IMR-90 (cell line): ENCODE measurements around the gene CEP295NL. TPM values are rescaled to one million over a fixed set of nuclear protein-coding genes. Genes with fewer than 3 reads are reported as not detected.
A peak's percentile ranks its signal among the peaks of the same experiment; 100 is the strongest.

Experiments used
- ATAC-seq: fragments of 200-7000 bp; cut with Tn5 transposase; 2 replicates; pipeline ENCODE4 v1.9.1; 2020; ENCODE audit warnings: low read depth, mild to moderate bottlenecking, moderate library complexity
- BruUV-seq: library from RNA; stranded (reverse); fragments of 400-500 nt; replicated peaks from 2 replicates; lab custom pipeline; 2021; lab: Mats Ljungman, UMichigan
- CTCF ChIA-PET: fragments of 300-600 bp; formaldehyde crosslinking; extraction: SDS; loops from one replicate; lab custom pipeline; 2021; ENCODE audit warnings: antibody characterized with exemption; lab: Yijun Ruan, JAX
- POLR2A ChIA-PET: fragments of 300-600 bp; sonication (Branson Sonifier 250); formaldehyde crosslinking; loops from one replicate; lab custom pipeline; 2022; ENCODE audit warnings: antibody characterized with exemption; ENCODE audit not compliant: unreplicated experiment; lab: Charles Lee
- DNase-seq: peaks from one replicate; pipeline ENCODE4 v3.0.0; 2013
- H2AFZ ChIP-seq: replicated peaks from 2 replicates; pipeline ENCODE3; 2013; ENCODE audit warnings: low read length, mild to moderate bottlenecking; ENCODE audit not compliant: poor library complexity
- H2AK5ac ChIP-seq: 2 replicates; pipeline ENCODE4 v1.6.1; 2013; ENCODE audit warnings: low read depth, low read length, inconsistent platforms
- H2AK9ac ChIP-seq: replicated peaks from 2 replicates; pipeline ENCODE3; 2013; ENCODE audit warnings: mild to moderate bottlenecking, low read depth, low read length, moderate library complexity; ENCODE audit not compliant: poor library complexity
- H2BK120ac ChIP-seq: 2 replicates; pipeline ENCODE4 v1.6.1; 2013; ENCODE audit warnings: low read depth, low read length, inconsistent platforms
- H2BK15ac ChIP-seq: 3 replicates; pipeline ENCODE4 v1.6.1; 2013; ENCODE audit warnings: low read depth, low read length, inconsistent platforms
- H2BK20ac ChIP-seq: 2 replicates; pipeline ENCODE4 v1.6.1; 2013; ENCODE audit warnings: low read depth, mild to moderate bottlenecking, inconsistent platforms, low read length, moderate library complexity
- H2BK5ac ChIP-seq: 2 replicates; pipeline ENCODE4 v1.6.1; 2013; ENCODE audit warnings: mild to moderate bottlenecking, low read depth, low read length, inconsistent platforms; ENCODE audit not compliant: poor library complexity, severe bottlenecking
- H3K14ac ChIP-seq: replicated peaks from 2 replicates; pipeline ENCODE4 v1.6.1; 2013; ENCODE audit warnings: low read depth, low read length, inconsistent platforms
- H3K18ac ChIP-seq: 2 replicates; pipeline ENCODE4 v1.6.1; 2013; ENCODE audit warnings: low read depth, low read length, control low read depth
- H3K23ac ChIP-seq: 2 replicates; pipeline ENCODE4 v1.6.1; 2013; ENCODE audit warnings: low read depth, low read length, inconsistent platforms
- H3K27ac ChIP-seq: 2 replicates; pipeline ENCODE4 v1.5.1; 2013; ENCODE audit warnings: mild to moderate bottlenecking, control low read depth, low read length; ENCODE audit not compliant: insufficient read depth
- H3K27me3 ChIP-seq: 2 replicates; pipeline ENCODE4 v1.6.1; 2013; ENCODE audit warnings: low read length; ENCODE audit not compliant: control insufficient read depth, insufficient read depth
- H3K36me3 ChIP-seq: 2 replicates; pipeline ENCODE4 v1.6.1; 2013; ENCODE audit warnings: low read length, mixed read lengths; ENCODE audit not compliant: control insufficient read depth, insufficient read depth
- H3K4ac ChIP-seq: 2 replicates; pipeline ENCODE4 v1.6.1; 2013; ENCODE audit warnings: low read depth, low read length, inconsistent platforms
- H3K4me1 ChIP-seq: 2 replicates; pipeline ENCODE4 v1.6.1; 2013; ENCODE audit warnings: low read length, mixed read lengths; ENCODE audit not compliant: control insufficient read depth, insufficient read depth
- H3K4me2 ChIP-seq: 2 replicates; pipeline ENCODE4 v1.6.1; 2013; ENCODE audit warnings: low read depth, mild to moderate bottlenecking, control low read depth, low read length, moderate library complexity
- H3K4me3 ChIP-seq: 2 replicates; pipeline ENCODE4 v1.5.1; 2013; ENCODE audit warnings: low read depth, mild to moderate bottlenecking, control low read depth, low read length, moderate library complexity; ENCODE audit not compliant: insufficient read depth
- H3K56ac ChIP-seq: 2 replicates; pipeline ENCODE4 v1.6.1; 2013; ENCODE audit warnings: low read length, inconsistent platforms; ENCODE audit not compliant: insufficient read depth; ENCODE audit errors: extremely low read depth
- H3K79me1 ChIP-seq, 2 experiments: 2 replicates each; pipeline ENCODE4 v1.6.1; 2013; ENCODE audit warnings: low read length in 2 of 2, inconsistent platforms in 1 of 2, low read depth in 1 of 2
- H3K9ac ChIP-seq: 2 replicates; pipeline ENCODE4 v1.6.1; 2013; ENCODE audit warnings: low read depth, low read length, control low read depth
- H3K9me1 ChIP-seq: 2 replicates; pipeline ENCODE4 v1.6.1; 2013; ENCODE audit warnings: low read length, inconsistent platforms; ENCODE audit not compliant: insufficient read depth
- H3K9me3 ChIP-seq: 2 replicates; pipeline ENCODE4 v1.6.1; 2013; ENCODE audit warnings: low read length; ENCODE audit not compliant: control insufficient read depth, insufficient read depth
- H4K20me1 ChIP-seq: 2 replicates; pipeline ENCODE4 v1.6.1; 2013; ENCODE audit warnings: low read length, inconsistent platforms; ENCODE audit not compliant: insufficient read depth
- H4K5ac ChIP-seq: 2 replicates; pipeline ENCODE4 v1.6.1; 2013; ENCODE audit warnings: mild to moderate bottlenecking, low read depth, low read length, control low read depth
- H4K8ac ChIP-seq, 2 experiments: 2 replicates each; pipeline ENCODE4 v1.6.1; 2013; ENCODE audit warnings: low read depth in 2 of 2, low read length in 2 of 2, control low read depth in 1 of 2, inconsistent platforms in 1 of 2
- H4K91ac ChIP-seq: 2 replicates; pipeline ENCODE4 v1.6.1; 2013; ENCODE audit warnings: low read depth, low read length, inconsistent platforms; ENCODE audit not compliant: insufficient read depth
- CHD1 ChIP-seq: IDR thresholded peaks from 2 replicates; pipeline ENCODE4 v1.6.1; 2012; ENCODE audit warnings: low read depth, low read length, improper control_type of control experiment
- CTCF ChIP-seq: conservative IDR thresholded peaks from 2 replicates; pipeline ENCODE4 v1.5.1; 2012; ENCODE audit warnings: mild to moderate bottlenecking, low read depth, low read length, improper control_type of control experiment
- ELK1 ChIP-seq: fragments of 150-350 bp; IDR thresholded peaks from 2 replicates; pipeline ENCODE4 v1.6.1; 2016; ENCODE audit warnings: low read depth, mild to moderate bottlenecking, low read length, moderate library complexity, borderline replicate concordance
- FOS ChIP-seq: fragments of 150-350 bp; IDR thresholded peaks from 2 replicates; pipeline ENCODE4 v1.6.1; 2016; ENCODE audit warnings: low read depth, low read length
- MAFK ChIP-seq: IDR thresholded peaks from 2 replicates; pipeline ENCODE4 v1.6.1; 2012; ENCODE audit warnings: low read depth, low read length, improper control_type of control experiment
- MAZ ChIP-seq: IDR thresholded peaks from 2 replicates; pipeline ENCODE4 v1.6.1; 2012; ENCODE audit warnings: low read depth, mild to moderate bottlenecking, low read length, improper control_type of control experiment, moderate library complexity, borderline replicate concordance
- MXI1 ChIP-seq: IDR thresholded peaks from 2 replicates; pipeline ENCODE4 v1.6.1; 2012; ENCODE audit warnings: low read depth, mild to moderate bottlenecking, low read length, moderate library complexity, borderline replicate concordance
- NFE2L2 ChIP-seq: fragments of 150-350 bp; IDR thresholded peaks from 2 replicates; pipeline ENCODE4 v1.6.1; 2016; ENCODE audit warnings: low read depth, mild to moderate bottlenecking, low read length
- POLR2A ChIP-seq: IDR thresholded peaks from 2 replicates; pipeline ENCODE4 v1.6.1; 2012; ENCODE audit warnings: mild to moderate bottlenecking, low read depth, low read length
- RAD21 ChIP-seq: IDR thresholded peaks from 2 replicates; pipeline ENCODE4 v1.6.1; 2012; ENCODE audit warnings: low read length, improper control_type of control experiment
- SMC3 ChIP-seq: fragments of 150-350 bp; IDR thresholded peaks from 2 replicates; pipeline ENCODE4 v1.6.1; 2016; ENCODE audit warnings: low read depth, mild to moderate bottlenecking, antibody characterized with exemption, low read length, moderate library complexity
- WGBS, 2 experiments: methylation state at CpG; one replicate each; pipeline versions ENCODE4 v1.1.5 to v1.1.7; 2013; ENCODE audit warnings: missing lambda C conversion rate in 2 of 2; ENCODE audit not compliant: insufficient read length in 1 of 2; ENCODE audit errors: extremely low coverage in 2 of 2; 5-methylcytosine and 5-hydroxymethylcytosine counted together
- dilution Hi-C: fragments of 300-500 bp; cut with HindIII; formaldehyde crosslinking; loops from one replicate; pipeline ENCODE4 v1.14.3; 2018; ENCODE audit warnings: low sequenced_read_pairs; ENCODE audit not compliant: unreplicated experiment
- in situ Hi-C: fragments of 300-500 bp; cut with MboI; formaldehyde crosslinking; loops from 3 replicates; pipeline ENCODE4 v1.14.3; 2019; ENCODE audit warnings: low sequenced_read_pairs, inconsistent platforms, mixed read lengths
- intact Hi-C: fragments of 100-400 bp; cut with micrococcal nuclease; formaldehyde crosslinking; loops from 2 replicates; pipeline ENCODE4 v1.10.0; 2022
- polyA plus RNA-seq, 3 experiments: library from polyadenylated mRNA; depleted of rRNA; stranded (reverse); fragments of >200 nt; gene quantifications; 2 replicates each; pipeline ENCODE4 v1.2.3, GENCODE V29; 2012; ENCODE audit warnings: low replicate concordance in 1 of 3
- total RNA-seq: library from RNA; depleted of rRNA; stranded (reverse); fragments of >200 nt; gene quantifications from 2 replicates; pipeline ENCODE4 v1.2.3, GENCODE V29; 2012

CEP295NL gene
- total and polyA plus RNA-seq, 2 of the 4 experiments (the other 2 are of a cell fraction) = 0.31 to 0.72 TPM

DNA sequence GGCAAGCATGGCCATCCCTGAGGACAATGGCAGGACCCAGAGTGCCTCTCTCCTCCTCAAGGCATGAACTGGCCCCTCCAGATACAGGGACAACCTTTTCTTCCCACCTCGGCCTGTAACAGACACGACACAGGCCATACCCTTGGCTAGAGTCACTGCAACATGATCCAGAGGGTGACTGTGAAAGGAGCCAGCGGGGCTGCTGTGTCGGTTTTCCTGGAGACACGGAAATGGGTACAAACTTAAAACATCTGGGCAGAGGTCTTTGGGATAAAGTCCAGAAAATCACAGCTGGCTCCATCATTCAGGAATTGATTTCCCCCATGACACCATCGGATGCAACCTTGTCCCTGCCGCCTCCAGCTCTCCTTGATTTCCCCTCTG lies 5.3 kb downstream of the CEP295NL start (continued):
- TF ChIP-seq CTCF (no peak), MXI1 (no peak)

DNA sequence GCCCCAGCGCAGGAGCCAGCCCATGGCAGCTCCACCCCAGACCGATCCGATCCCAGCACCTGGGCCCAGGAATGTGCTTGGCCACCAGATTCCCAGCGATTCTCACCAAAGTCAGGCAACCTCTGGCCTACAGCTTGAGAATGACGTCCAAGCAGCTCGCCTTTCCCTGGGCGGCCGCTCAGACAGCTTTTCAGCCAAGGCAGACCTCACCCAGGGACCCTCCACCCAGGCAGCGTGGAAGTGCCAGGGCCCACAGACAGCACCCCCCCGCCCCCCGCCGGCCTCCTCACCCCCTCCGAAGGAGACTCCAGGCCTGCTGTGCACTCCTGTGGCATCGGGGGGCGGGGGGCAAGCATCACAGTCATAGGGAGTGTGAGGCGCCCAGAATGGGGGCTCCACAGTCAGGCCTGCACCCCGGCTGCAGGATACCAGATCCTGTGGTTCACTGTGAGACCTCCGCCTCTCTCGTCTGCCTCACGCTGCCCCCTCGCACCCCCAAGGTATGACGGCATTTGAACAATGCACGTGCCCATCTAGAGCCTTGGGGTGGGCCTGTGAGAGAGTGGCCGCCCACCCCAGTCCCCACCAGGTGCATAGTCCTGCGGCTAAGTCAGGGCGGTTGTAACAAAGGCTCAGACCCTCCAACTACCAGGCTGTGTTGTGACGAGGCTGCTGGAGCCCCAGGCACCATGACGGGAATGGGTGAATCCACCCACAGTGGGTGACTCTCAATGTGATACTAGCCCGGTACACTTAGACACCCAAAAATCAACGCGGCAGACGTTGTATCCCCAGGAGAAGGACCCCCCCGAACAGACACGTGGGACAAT lies 6.0 kb downstream of the CEP295NL start:
- Histone ChIP-seq H3K4me1 (peaks cover 26% of the 10 kb centered on the region), H3K18ac (no peak overlapping the region), H3K9me3 (no peaks in the 10 kb centered on the region), H2BK5ac (no peak overlapping the region), H3K23ac (0 out of 2 replicates have a peak overlapping the region, but pooled peaks have one; percentile 23), H4K5ac (no peak overlapping the region), H3K9ac (no peak overlapping the region), H3K27me3 (no peaks in the 10 kb centered on the region), H3K4me3 (no peak overlapping the region), H4K20me1 (peaks cover 95% of the 10 kb centered on the region), H3K79me1 (peaks cover 31 to 89% of the 10 kb centered on the region in 2 experiments), H4K91ac (no peak overlapping the region), H3K56ac (no peak overlapping the region), H3K27ac (no peak overlapping the region), H3K4me2 (no peak overlapping the region), H3K4ac (no peak overlapping the region), H3K9me1 (peaks cover 34% of the 10 kb centered on the region), H2BK15ac (no peak overlapping the region), H4K8ac (no peak overlapping the region), H2AK5ac (no peak overlapping the region), H2BK120ac (no peak overlapping the region), H3K36me3 (peaks cover 35% of the 10 kb centered on the region), H3K14ac (no peak overlapping the region), H2AFZ (no peak overlapping the region), H2AK9ac (no peak overlapping the region), H2BK20ac (no peak overlapping the region)
- CTCF ChIA-PET = no interaction called here
- in situ Hi-C loops (no loop called here), dilution Hi-C loops (no loop called here), intact Hi-C loops (no loop called here)
- no peak for ATAC-seq
- 92% methylated on average over 12 of the region's 34 CpGs; no CpG with 5 or more reads in 1 of the 2 experiments for WGBS, 2 experiments
- POLR2A ChIA-PET = no interaction called here
- BruUV-seq = no TSS peak
- DNase-seq = no peak
- TF ChIP-seq FOS (no peak), MAZ (no peak), CHD1 (no peak), CTCF (no peak), RAD21 (no peak), POLR2A (no peak), NFE2L2 (no peak), ELK1 (no peak), SMC3 (no peak), MAFK (no peak)
